ENCODE data around the gene TNFRSF6B. TPM values are rescaled to one million over a fixed set of nuclear protein-coding genes. Genes with fewer than 3 reads are reported as not detected.

TNFRSF6B gene
- total RNA-seq, 2 experiments from 2014 or later = not detected

GRCh38 chr20:63734111-63734945 is 37.9 kb downstream of the TNFRSF6B start:
- no peaks in the 10 kb centered on the region for H3K27me3 Mint-ChIP-seq
- H3K27ac Mint-ChIP-seq = peak overlapping the region; percentile 41
- ATAC-seq (no peak), DNase-seq (peak; percentile 40)
- peaks cover 16% of the 10 kb centered on the region for H3K36me3 Mint-ChIP-seq
- H3K9me3 Mint-ChIP-seq (ENCODE audit: low read depth) = no peaks in the 10 kb centered on the region
- H3K4me1 Mint-ChIP-seq = peaks cover 29% of the 10 kb centered on the region
- H3K4me3 Mint-ChIP-seq = no peak overlapping the region
- CTCF ChIA-PET = interaction anchor here (2.3 kb wide), 1 partner anchor 93 kb away, joined by 5 read pairs; no protein-coding TSS in a partner anchor

- DNase-seq = peak; percentile 42
- H3K36me3 Mint-ChIP-seq = peaks cover 10% of the 10 kb centered on the region
- no peaks in the 10 kb centered on the region for H3K27me3 Mint-ChIP-seq
- H3K4me1 Mint-ChIP-seq = peaks cover 29% of the 10 kb centered on the region
- no peak overlapping the region for H3K4me3 Mint-ChIP-seq
- CTCF ChIA-PET = interaction anchor here (1.0 to 3.4 kb wide), 7 partner anchors 16 to 303 kb away, joined by 3 to 27 read pairs (median 6); partner anchors contain the start of genes ARFRP1, TPD52L2 and ZGPAT
- no peak overlapping the region for H3K27ac Mint-ChIP-seq
- no peaks in the 10 kb centered on the region for H3K9me3 Mint-ChIP-seq (ENCODE audit: low read depth)
- ATAC-seq = no peak
These were observed 38.8 kb downstream of the TNFRSF6B start for GRCh38 chr20:63734946-63735858.

GRCh38 chr20:63735859-63736718 is 39.6 kb downstream of the TNFRSF6B start, which contains the start of gene LIME1:
TSS of gene LIME1 (plus strand) at chr20:63736664. CDS start at chr20:63737550, 886 bp downstream.
- CTCF ChIA-PET = interaction anchor here (0.9 to 3.4 kb wide), 16 partner anchors 9 to 342 kb away, joined by 3 to 27 read pairs (median 4); partner anchors contain the start of genes ARFRP1, PTK6, RTEL1 and TPD52L2
- peaks cover 29% of the 10 kb centered on the region for H3K4me1 Mint-ChIP-seq
- H3K4me3 Mint-ChIP-seq = peak within 1 kb of the TSS; percentile 80
- peak within 1 kb of the TSS; percentile 90 for H3K27ac Mint-ChIP-seq
- DNase-seq = peak; percentile 92
- peak; percentile 43 for ATAC-seq
- H3K27me3 Mint-ChIP-seq = no peaks in the 10 kb centered on the region
- H3K36me3 Mint-ChIP-seq = peaks cover 8% of the 10 kb centered on the region
- no peaks in the 10 kb centered on the region for H3K9me3 Mint-ChIP-seq (ENCODE audit: low read depth)

- Mint-ChIP-seq H3K4me1 (peaks cover 29% of the 10 kb centered on the region), H3K4me3 (peak overlapping the region; percentile 80), H3K9me3 (ENCODE audit: low read depth) (no peaks in the 10 kb centered on the region), H3K36me3 (peaks cover 8% of the 10 kb centered on the region), H3K27me3 (no peaks in the 10 kb centered on the region), H3K27ac (peak overlapping the region; percentile 90)
- peak; percentile 86 for DNase-seq
- CTCF ChIA-PET = interaction anchor here (0.9 to 3.4 kb wide), 17 partner anchors 10 to 341 kb away, joined by 3 to 27 read pairs (median 5); partner anchors contain the start of genes ARFRP1, PTK6, RTEL1 and TPD52L2
- ATAC-seq = peak; percentile 28
These were observed 40.6 kb downstream of the TNFRSF6B start for GRCh38 chr20:63736893-63737694.

GRCh38 chr20:63737695-63737944 is 41.2 kb downstream of the TNFRSF6B start:
- ATAC-seq = peak; percentile 1
- peak overlapping the region; percentile 80 for H3K4me3 Mint-ChIP-seq

DNA sequence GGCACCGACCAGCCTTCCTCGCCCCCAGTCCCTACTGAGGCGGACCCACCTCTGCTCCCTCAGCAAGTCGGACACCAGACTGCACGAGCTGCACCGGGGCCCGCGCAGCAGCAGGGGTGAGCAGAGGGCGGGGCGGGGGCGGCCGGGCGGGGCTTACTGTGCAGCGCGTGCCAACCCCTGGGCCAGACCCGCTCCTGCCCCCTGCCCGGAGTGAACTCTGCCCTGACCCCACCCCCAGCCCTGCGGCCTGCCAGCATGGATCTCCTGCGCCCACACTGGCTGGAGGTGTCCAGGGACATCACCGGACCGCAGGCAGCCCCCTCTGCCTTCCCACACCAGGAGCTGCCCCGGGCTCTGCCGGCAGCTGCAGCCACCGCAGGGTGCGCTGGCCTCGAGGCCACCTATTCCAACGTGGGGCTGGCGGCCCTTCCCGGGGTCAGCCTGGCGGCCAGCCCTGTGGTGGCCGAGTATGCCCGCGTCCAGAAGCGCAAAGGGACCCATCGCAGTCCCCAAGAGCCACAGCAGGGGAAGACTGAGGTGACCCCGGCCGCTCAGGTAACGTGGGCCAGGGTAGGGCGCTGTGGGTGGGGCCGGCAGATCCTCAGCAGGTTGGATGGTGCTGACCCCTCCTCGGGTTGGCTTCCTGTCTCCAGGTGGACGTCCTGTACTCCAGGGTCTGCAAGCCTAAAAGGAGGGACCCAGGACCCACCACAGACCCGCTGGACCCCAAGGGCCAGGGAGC is 41.7 kb downstream of the TNFRSF6B start:
- Mint-ChIP-seq H3K36me3 (peaks cover 8% of the 10 kb centered on the region), H3K9me3 (ENCODE audit: low read depth) (no peaks in the 10 kb centered on the region), H3K4me1 (peaks cover 29% of the 10 kb centered on the region), H3K27me3 (no peaks in the 10 kb centered on the region), H3K27ac (no peak overlapping the region), H3K4me3 (peak overlapping the region; percentile 80)
- peak; percentile 14 for ATAC-seq
- DNase-seq = peak; percentile 60
- CTCF ChIA-PET = interaction anchor here (1.1 to 3.4 kb wide), 4 partner anchors 17 to 126 kb away, joined by 3 to 27 read pairs (median 6); partner anchors contain the start of genes ARFRP1 and ZGPAT

More at GRCh38 chr20:63737695-63737944, 41.2 kb downstream of the TNFRSF6B start:
- H3K27me3 Mint-ChIP-seq = no peaks in the 10 kb centered on the region
- H3K9me3 Mint-ChIP-seq (ENCODE audit: low read depth) = no peaks in the 10 kb centered on the region
- H3K36me3 Mint-ChIP-seq = peaks cover 8% of the 10 kb centered on the region
- no peak for DNase-seq
- peaks cover 29% of the 10 kb centered on the region for H3K4me1 Mint-ChIP-seq
- no peak overlapping the region for H3K27ac Mint-ChIP-seq
- CTCF ChIA-PET = interaction anchor here (1.1 to 3.4 kb wide), 6 partner anchors 16 to 301 kb away, joined by 3 to 27 read pairs (median 6); partner anchors contain the start of genes ARFRP1, PTK6 and ZGPAT

DNA sequence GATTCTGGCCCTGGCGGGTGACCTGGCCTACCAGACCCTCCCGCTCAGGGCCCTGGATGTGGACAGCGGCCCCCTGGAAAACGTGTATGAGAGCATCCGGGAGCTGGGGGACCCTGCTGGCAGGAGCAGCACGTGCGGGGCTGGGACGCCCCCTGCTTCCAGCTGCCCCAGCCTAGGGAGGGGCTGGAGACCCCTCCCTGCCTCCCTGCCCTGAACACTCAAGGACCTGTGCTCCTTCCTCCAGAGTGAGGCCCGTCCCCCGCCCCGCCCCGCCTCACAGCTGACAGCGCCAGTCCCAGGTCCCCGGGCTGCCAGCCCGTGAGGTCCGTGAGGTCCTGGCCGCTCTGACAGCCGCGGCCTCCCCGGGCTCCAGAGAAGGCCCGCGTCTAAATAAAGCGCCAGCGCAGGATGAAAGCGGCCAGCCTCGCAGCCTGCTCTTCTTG is 42.3 kb downstream of the TNFRSF6B start:
- ATAC-seq (no peak), DNase-seq (peak; percentile 57)
- peaks cover 29% of the 10 kb centered on the region for H3K4me1 Mint-ChIP-seq
- H3K4me3 Mint-ChIP-seq = peak overlapping the region; percentile 80
- H3K27me3 Mint-ChIP-seq = no peaks in the 10 kb centered on the region
- H3K36me3 Mint-ChIP-seq = peaks cover 5% of the 10 kb centered on the region
- CTCF ChIA-PET = interaction anchor here (1.1 to 3.4 kb wide), 5 partner anchors 12 to 125 kb away, joined by 5 to 27 read pairs (median 6); partner anchors contain the start of genes ARFRP1 and ZGPAT
- no peak overlapping the region for H3K27ac Mint-ChIP-seq
- no peaks in the 10 kb centered on the region for H3K9me3 Mint-ChIP-seq (ENCODE audit: low read depth)

GRCh38 chr20:63739130-63740069 is 42.9 kb downstream of the TNFRSF6B start, which contains the start of gene SLC2A4RG:
TSS of gene SLC2A4RG (plus strand) at chr20:63739776. CDS start at chr20:63739913, 137 bp downstream.
- DNase-seq (peak; percentile 71), ATAC-seq (peak; percentile 57)
- CTCF ChIA-PET = interaction anchor here (1.1 to 2.1 kb wide), 3 partner anchors 11 to 125 kb away, joined by 6 to 7 read pairs (median 6); partner anchors contain the start of genes ARFRP1 and ZGPAT
- no peak within 1 kb of the TSS for H3K27ac Mint-ChIP-seq
- H3K4me1 Mint-ChIP-seq = peaks cover 23% of the 10 kb centered on the region
- H3K27me3 Mint-ChIP-seq = no peaks in the 10 kb centered on the region
- peak within 1 kb of the TSS; percentile 80 for H3K4me3 Mint-ChIP-seq
- no peaks in the 10 kb centered on the region for H3K9me3 Mint-ChIP-seq (ENCODE audit: low read depth)
- no peaks in the 10 kb centered on the region for H3K36me3 Mint-ChIP-seq

GRCh38 chr20:63740070-63740626 is 43.7 kb downstream of the TNFRSF6B start:
- CTCF ChIA-PET = interaction anchor here (0.6 to 3.3 kb wide), 8 partner anchors 10 to 124 kb away, joined by 3 to 25 read pairs (median 3); partner anchors contain the start of genes ARFRP1, TPD52L2 and ZGPAT
- H3K27me3 Mint-ChIP-seq = no peaks in the 10 kb centered on the region
- H3K4me1 Mint-ChIP-seq = peaks cover 21% of the 10 kb centered on the region
- DNase-seq (peak; percentile 66), ATAC-seq (peak; percentile 18)
- no peaks in the 10 kb centered on the region for H3K9me3 Mint-ChIP-seq (ENCODE audit: low read depth)
- no peaks in the 10 kb centered on the region for H3K36me3 Mint-ChIP-seq
- H3K27ac Mint-ChIP-seq = no peak overlapping the region
- peak overlapping the region; percentile 61 for H3K4me3 Mint-ChIP-seq
